ENCODE data around the gene CCDC160.

DNA sequence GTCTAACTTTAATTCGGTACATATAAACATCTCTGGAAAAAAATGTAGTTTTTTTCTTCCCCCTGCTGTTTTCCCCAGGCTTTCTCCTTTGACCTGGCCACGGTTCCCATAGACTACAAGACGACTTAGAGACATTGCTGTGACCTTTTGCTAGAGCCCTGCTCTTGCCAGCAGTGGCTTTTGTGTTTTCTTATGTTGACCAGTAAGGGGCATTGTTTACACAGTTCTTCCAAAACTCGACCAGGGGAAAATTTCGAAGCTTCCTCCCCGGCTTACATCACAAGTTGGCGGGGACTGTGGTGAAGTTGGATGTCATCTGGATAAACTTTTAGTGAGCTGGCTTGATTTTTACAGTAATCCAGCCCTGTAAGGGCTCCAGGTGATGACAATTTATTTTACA lies 9.3 kb downstream of the CCDC160 start:
- TF ChIP-seq EZH2 (IDR thresholded peaks at IDR 0.05) = no peak
- TF ChIP-seq, protein P1, sequence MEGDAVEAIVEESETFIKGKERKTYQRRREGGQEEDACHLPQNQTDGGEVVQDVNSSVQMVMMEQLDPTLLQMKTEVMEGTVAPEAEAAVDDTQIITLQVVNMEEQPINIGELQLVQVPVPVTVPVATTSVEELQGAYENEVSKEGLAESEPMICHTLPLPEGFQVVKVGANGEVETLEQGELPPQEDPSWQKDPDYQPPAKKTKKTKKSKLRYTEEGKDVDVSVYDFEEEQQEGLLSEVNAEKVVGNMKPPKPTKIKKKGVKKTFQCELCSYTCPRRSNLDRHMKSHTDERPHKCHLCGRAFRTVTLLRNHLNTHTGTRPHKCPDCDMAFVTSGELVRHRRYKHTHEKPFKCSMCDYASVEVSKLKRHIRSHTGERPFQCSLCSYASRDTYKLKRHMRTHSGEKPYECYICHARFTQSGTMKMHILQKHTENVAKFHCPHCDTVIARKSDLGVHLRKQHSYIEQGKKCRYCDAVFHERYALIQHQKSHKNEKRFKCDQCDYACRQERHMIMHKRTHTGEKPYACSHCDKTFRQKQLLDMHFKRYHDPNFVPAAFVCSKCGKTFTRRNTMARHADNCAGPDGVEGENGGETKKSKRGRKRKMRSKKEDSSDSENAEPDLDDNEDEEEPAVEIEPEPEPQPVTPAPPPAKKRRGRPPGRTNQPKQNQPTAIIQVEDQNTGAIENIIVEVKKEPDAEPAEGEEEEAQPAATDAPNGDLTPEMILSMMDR (IDR thresholded peaks at IDR 0.05) = peak; percentile 20
- TF ChIP-seq EZH2phosphoT487 (IDR thresholded peaks at IDR 0.05) = no peak

All from neural progenitor cell (in vitro differentiated cells).